Fibroblast of lung (primary cell): Measurements from ENCODE around the gene SMIM20. TPM values are rescaled to one million over a fixed set of nuclear protein-coding genes. Genes with fewer than 3 reads are reported as not detected.

Experiments used
- DNase-seq, 2 donors: peaks; one replicate each; pipeline versions ENCODE4 v3.0.0 to v3.0.0-alpha.2; 2010; ENCODE audit warnings: low read depth in 2 of 2
- H2AFZ ChIP-seq: 2 replicates; pipeline ENCODE4 v1.5.1; 2012; ENCODE audit warnings: low read length, control low read depth, inconsistent platforms
- H3K27ac ChIP-seq: 2 replicates; pipeline ENCODE4 v1.5.1; 2011; ENCODE audit warnings: low read length, control low read depth; ENCODE audit not compliant: insufficient read depth
- H3K27me3 ChIP-seq: 2 replicates; pipeline ENCODE4 v1.5.1; 2011; ENCODE audit warnings: mild to moderate bottlenecking, low read length; ENCODE audit not compliant: control insufficient read depth, insufficient read depth
- H3K36me3 ChIP-seq: 2 replicates; pipeline ENCODE4 v1.5.1; 2011; ENCODE audit warnings: low read length; ENCODE audit not compliant: control insufficient read depth, insufficient read depth
- H3K4me1 ChIP-seq: 2 replicates; pipeline ENCODE4 v1.5.1; 2011; ENCODE audit warnings: low read length; ENCODE audit not compliant: control insufficient read depth, insufficient read depth; ENCODE audit errors: extremely low read depth
- H3K4me2 ChIP-seq: 2 replicates; pipeline ENCODE4 v1.5.1; 2011; ENCODE audit warnings: low read length, control low read depth; ENCODE audit not compliant: insufficient read depth; ENCODE audit errors: extremely low read depth
- H3K4me3 ChIP-seq, 4 experiments: fragments of 200-600 bp in 1 of 4; sonication (generic) in 1 of 4; replicated peaks in 1 of 4; 2 replicates each; pipeline ENCODE4 v1.5.1; 2011 to 2016; ENCODE audit warnings: low read length in 4 of 4, low read depth in 3 of 4, mild to moderate bottlenecking in 3 of 4, control low read depth in 2 of 4, inconsistent platforms in 1 of 4, mixed read lengths in 1 of 4; ENCODE audit not compliant: insufficient read depth in 1 of 4; ENCODE audit errors: control extremely low read depth in 1 of 4
- H3K79me2 ChIP-seq: 2 replicates; pipeline ENCODE4 v1.5.1; 2012; ENCODE audit warnings: mild to moderate bottlenecking, low read length, inconsistent platforms; ENCODE audit not compliant: control insufficient read depth, insufficient read depth
- H3K9ac ChIP-seq: 2 replicates; pipeline ENCODE4 v1.5.1; 2011; ENCODE audit warnings: mild to moderate bottlenecking, low read length, control low read depth; ENCODE audit not compliant: insufficient read depth
- H3K9me3 ChIP-seq: 2 replicates; pipeline ENCODE4 v1.5.1; 2012; ENCODE audit warnings: low read depth, low read length; ENCODE audit not compliant: control insufficient read depth, insufficient read depth
- H4K20me1 ChIP-seq: 2 replicates; pipeline ENCODE4 v1.5.1; 2011; ENCODE audit warnings: low read length; ENCODE audit not compliant: control insufficient read depth, insufficient read depth; ENCODE audit errors: extremely low read depth
- EZH2 ChIP-seq: IDR thresholded peaks from 2 replicates; pipeline ENCODE4 v1.5.1; 2012; ENCODE audit warnings: low read length, control low read depth, mild to moderate bottlenecking; ENCODE audit errors: missing control alignments
- polyA plus RNA-seq, 2 donors: library from polyadenylated mRNA; depleted of rRNA in 1 of 2; stranded (reverse) in 1 of 2; unstranded in 1 of 2; fragments of >200 nt; gene quantifications; 2 replicates each; pipeline ENCODE4 v1.2.1, GENCODE V29; 2011 to 2012; ENCODE audit warnings: missing spikeins in 1 of 2
- total RNA-seq: library from RNA; depleted of rRNA; stranded (reverse); fragments of >200 nt; gene quantifications from 2 replicates; pipeline ENCODE4 v1.2.1, GENCODE V29; 2014
- TF ChIP-seq, protein P1 (sequence below), 2 donors: IDR thresholded peaks in 1 of 2; conservative IDR thresholded peaks in 1 of 2; 1 replicate in 1 of 2; 2 replicates in 1 of 2; pipeline ENCODE4 v1.5.1; 2011 to 2012; ENCODE audit warnings: low read length in 2 of 2, control low read depth in 1 of 2, inconsistent platforms in 1 of 2, low read depth in 1 of 2, mild to moderate bottlenecking in 1 of 2

SMIM20 gene
- total and polyA plus RNA-seq, 2 donors (not counting 1 experiment from before 2014, with no cell fraction given): 34.9 to 48.7 TPM

DNA sequence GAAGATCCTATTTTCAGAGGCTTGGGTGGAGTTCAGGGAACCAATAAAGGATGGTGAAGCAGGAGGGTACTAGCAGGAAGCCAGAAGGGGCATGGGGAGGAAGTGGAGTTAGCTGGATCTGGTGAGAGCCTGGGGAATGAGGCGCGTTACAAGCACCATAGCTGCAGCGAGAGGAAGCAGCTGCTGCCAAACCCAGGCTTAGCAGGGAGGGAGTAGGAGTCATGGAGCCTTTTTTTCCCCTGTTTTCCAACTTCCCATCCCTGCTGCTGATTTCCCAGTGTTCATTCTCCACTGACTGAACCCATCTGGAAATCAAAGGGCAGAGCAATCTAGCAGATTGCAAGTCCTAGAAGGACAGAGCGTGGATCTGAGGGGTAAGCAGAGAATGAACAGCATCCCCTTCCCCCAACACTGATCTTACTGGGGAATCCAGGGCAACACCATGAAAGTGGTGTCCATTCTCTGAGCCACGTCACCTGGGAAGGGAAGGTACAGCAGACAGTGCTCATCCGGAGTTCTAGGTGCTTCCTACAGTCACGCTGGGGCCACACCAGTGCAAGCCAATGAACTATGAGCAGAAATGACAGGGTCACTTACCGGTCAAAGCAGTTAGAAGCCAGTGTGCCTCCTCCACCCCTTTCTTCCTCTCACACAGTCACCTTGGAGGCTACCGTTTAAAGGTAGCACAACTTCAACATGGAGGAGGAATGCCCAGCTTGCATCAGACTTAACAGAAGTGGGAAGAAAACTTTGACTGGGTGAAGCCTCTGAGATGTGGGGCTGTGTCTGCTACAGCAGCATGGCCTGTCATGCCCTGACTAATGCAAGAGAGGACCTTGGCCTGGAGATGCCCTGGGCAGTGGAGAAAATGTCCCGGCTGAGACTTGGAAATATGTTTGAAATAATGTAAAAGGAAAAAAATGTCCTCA lies 36.7 kb downstream of the SMIM20 start:
- H3K27ac ChIP-seq: no peak overlapping the region
- H3K9me3 ChIP-seq: no peaks in the 10 kb centered on the region
- peaks cover 2% of the 10 kb centered on the region for H3K27me3 ChIP-seq
- DNase-seq: peak in 1 of 2 donors; percentile 8
- H3K36me3 ChIP-seq: no peaks in the 10 kb centered on the region
- H3K9ac ChIP-seq: no peak overlapping the region
- H3K79me2 ChIP-seq: no peaks in the 10 kb centered on the region
- no peak overlapping the region for H3K4me2 ChIP-seq
- TF ChIP-seq, protein P1, sequence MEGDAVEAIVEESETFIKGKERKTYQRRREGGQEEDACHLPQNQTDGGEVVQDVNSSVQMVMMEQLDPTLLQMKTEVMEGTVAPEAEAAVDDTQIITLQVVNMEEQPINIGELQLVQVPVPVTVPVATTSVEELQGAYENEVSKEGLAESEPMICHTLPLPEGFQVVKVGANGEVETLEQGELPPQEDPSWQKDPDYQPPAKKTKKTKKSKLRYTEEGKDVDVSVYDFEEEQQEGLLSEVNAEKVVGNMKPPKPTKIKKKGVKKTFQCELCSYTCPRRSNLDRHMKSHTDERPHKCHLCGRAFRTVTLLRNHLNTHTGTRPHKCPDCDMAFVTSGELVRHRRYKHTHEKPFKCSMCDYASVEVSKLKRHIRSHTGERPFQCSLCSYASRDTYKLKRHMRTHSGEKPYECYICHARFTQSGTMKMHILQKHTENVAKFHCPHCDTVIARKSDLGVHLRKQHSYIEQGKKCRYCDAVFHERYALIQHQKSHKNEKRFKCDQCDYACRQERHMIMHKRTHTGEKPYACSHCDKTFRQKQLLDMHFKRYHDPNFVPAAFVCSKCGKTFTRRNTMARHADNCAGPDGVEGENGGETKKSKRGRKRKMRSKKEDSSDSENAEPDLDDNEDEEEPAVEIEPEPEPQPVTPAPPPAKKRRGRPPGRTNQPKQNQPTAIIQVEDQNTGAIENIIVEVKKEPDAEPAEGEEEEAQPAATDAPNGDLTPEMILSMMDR (conservative IDR thresholded peaks at IDR 0.05 in 1 of 2, IDR thresholded peaks at IDR 0.05 in 1 of 2; ENCODE audit: low read depth in 1 of 2, low read length in 2 of 2): no peak
- no peak for TF ChIP-seq EZH2
- H3K4me3 ChIP-seq: no peak overlapping the region
- H4K20me1 ChIP-seq: no peaks in the 10 kb centered on the region
- H2AFZ ChIP-seq: no peak overlapping the region
- peaks cover 2% of the 10 kb centered on the region for H3K4me1 ChIP-seq

DNA sequence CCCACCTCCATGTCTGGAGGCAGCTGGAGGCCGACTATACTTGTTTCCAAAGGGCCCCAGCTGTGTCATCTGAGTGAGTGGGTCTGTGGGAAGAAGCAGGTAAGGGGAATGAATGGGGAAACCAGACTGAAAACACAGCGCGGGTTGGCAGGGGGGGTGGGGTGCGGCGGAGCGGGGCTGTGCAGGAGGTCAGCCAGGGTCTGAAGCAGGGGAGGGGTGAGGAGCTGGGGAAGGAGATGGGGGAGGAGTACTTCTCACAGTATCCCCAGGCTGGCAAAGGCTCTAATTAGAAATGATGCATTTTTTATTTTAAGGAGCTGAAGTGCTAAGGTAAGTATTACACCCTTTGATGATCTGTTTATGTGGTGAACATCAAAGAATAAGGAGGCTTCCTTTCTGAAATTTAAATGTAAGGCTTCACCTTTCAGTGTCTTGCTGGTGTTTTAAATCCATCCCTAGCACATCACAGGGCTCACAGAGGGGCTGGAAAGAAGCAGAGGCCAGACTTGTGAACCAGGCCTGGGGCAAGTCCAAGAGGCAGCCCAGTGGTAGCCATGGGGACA lies 37.5 kb downstream of the SMIM20 start:
- no peak overlapping the region for H2AFZ ChIP-seq
- no peak for TF ChIP-seq EZH2
- TF ChIP-seq, protein P1 (conservative IDR thresholded peaks at IDR 0.05 in 1 of 2, IDR thresholded peaks at IDR 0.05 in 1 of 2; ENCODE audit: low read depth in 1 of 2, low read length in 2 of 2): no peak
- H4K20me1 ChIP-seq: no peaks in the 10 kb centered on the region
- H3K27ac ChIP-seq: no peak overlapping the region
- peaks cover 2% of the 10 kb centered on the region for H3K4me1 ChIP-seq
- no peak for DNase-seq
- no peaks in the 10 kb centered on the region for H3K79me2 ChIP-seq
- no peaks in the 10 kb centered on the region for H3K36me3 ChIP-seq
- peaks cover 2% of the 10 kb centered on the region for H3K27me3 ChIP-seq
- H3K4me3 ChIP-seq: no peak overlapping the region
- H3K9ac ChIP-seq: no peak overlapping the region
- no peaks in the 10 kb centered on the region for H3K9me3 ChIP-seq
- no peak overlapping the region for H3K4me2 ChIP-seq

DNA sequence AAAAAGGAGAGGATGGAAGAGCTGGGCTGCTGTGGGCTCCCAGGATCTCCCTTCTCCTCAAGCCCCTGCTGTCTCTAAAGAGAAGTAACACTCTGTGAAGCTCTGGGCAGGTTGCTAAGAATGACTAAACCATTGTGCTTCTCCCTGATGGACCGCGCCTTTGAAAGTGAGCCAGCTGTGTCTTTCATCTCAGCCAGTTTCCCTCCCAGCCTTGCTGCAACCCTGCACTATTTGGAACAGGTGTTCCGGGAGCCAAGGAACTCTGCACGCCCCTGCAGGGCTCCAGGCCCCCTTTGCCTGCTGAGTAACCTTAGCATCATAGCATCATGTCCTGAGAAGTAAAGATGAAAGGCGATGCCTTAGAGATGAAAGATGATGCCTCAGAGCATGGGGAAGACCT lies 39.7 kb downstream of the SMIM20 start:
- Histone ChIP-seq H3K79me2 (no peaks in the 10 kb centered on the region), H3K4me3 (no peak overlapping the region), H2AFZ (no peak overlapping the region), H3K27me3 (peaks cover 2% of the 10 kb centered on the region), H3K4me2 (no peak overlapping the region), H3K9ac (no peak overlapping the region), H3K9me3 (no peaks in the 10 kb centered on the region), H3K27ac (no peak overlapping the region), H4K20me1 (no peaks in the 10 kb centered on the region), H3K36me3 (no peaks in the 10 kb centered on the region), H3K4me1 (peaks cover 2% of the 10 kb centered on the region)
- TF ChIP-seq EZH2: no peak
- TF ChIP-seq, protein P1 (conservative IDR thresholded peaks at IDR 0.05 in 1 of 2, IDR thresholded peaks at IDR 0.05 in 1 of 2; ENCODE audit: low read depth in 1 of 2, low read length in 2 of 2): peak in 1 of 2 donors; percentile 11
- peak; percentile 4 to 64 for DNase-seq
